Measurements from ENCODE around the gene MRPL51.
"Not testable (repeated sequence)": the region's sequence is repeated elsewhere in the genome, so short reads cannot be mapped to it uniquely, and the experiment has no call there.

MRPL51 gene

DNA sequence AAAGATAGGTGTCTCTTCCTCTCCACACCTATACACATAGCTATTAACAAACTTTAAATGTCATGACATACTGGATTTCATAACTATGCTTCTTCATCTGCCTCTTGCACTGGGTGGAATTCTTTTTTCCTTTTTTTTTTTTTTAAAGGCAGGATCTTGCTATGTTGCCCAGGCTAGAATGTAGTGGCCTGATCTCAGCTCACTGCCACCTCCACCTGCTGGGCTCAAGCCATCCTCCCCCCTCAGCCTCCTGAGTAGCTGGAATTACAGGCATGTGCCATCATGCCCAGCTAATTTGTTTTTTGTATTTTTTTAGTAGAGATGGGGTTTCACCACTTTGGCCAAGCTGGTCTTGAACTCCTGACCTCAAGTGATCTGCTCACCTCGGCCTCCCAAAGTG lies 4.8 kb downstream of the MRPL51 start:
- Histone ChIP-seq H3K27ac (no peak overlapping the region), H3K27me3 (ENCODE audit: control insufficient read depth, insufficient read depth, low read length) (no peaks in the 10 kb centered on the region), H2AFZ (no peak overlapping the region), H3K79me2 (no peaks in the 10 kb centered on the region), H3K9ac (no peak overlapping the region), H3K4me1 (no peaks in the 10 kb centered on the region), H3K9me3 (ENCODE audit: control insufficient read depth, low read length) (no peaks in the 10 kb centered on the region), H3K4me3 (ENCODE audit: low read depth, low read length) (no peak overlapping the region), H3K36me3 (ENCODE audit: control insufficient read depth, insufficient read depth, low read length) (no peaks in the 10 kb centered on the region), H3K4me2 (ENCODE audit: low read length) (no peak overlapping the region)
- TF ChIP-seq, protein P1, sequence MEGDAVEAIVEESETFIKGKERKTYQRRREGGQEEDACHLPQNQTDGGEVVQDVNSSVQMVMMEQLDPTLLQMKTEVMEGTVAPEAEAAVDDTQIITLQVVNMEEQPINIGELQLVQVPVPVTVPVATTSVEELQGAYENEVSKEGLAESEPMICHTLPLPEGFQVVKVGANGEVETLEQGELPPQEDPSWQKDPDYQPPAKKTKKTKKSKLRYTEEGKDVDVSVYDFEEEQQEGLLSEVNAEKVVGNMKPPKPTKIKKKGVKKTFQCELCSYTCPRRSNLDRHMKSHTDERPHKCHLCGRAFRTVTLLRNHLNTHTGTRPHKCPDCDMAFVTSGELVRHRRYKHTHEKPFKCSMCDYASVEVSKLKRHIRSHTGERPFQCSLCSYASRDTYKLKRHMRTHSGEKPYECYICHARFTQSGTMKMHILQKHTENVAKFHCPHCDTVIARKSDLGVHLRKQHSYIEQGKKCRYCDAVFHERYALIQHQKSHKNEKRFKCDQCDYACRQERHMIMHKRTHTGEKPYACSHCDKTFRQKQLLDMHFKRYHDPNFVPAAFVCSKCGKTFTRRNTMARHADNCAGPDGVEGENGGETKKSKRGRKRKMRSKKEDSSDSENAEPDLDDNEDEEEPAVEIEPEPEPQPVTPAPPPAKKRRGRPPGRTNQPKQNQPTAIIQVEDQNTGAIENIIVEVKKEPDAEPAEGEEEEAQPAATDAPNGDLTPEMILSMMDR (IDR thresholded peaks at IDR 0.05): no peak

DNA sequence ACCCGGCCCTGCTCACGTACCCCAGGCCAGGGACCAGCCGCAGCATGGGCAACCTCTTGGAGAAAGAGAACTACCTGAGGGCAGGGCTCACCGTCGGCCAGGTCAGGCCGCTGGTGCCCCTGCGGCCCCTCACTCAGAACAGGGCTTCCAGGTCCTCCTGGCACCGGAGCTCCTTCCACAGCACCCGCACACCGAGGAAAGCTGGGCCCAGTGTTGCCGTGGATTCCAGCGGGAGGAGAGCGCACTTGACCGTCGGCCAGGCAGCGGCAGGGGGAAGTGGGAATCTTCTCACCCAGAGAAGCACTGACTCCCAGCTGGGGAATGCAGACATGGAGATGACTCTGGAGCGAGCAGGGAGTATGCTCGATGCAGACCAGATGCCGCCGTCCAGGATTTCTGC lies 14.6 kb downstream of the MRPL51 start:
- Histone ChIP-seq H3K27ac (no peak overlapping the region), H3K79me2 (no peaks in the 10 kb centered on the region), H3K36me3 (ENCODE audit: control insufficient read depth, insufficient read depth, low read length) (no peaks in the 10 kb centered on the region), H3K4me2 (ENCODE audit: low read length) (no peak overlapping the region), H3K9ac (no peak overlapping the region), H3K4me1 (no peaks in the 10 kb centered on the region), H3K27me3 (ENCODE audit: control insufficient read depth, insufficient read depth, low read length) (no peaks in the 10 kb centered on the region), H3K9me3 (ENCODE audit: control insufficient read depth, low read length) (no peaks in the 10 kb centered on the region), H2AFZ (no peak overlapping the region), H3K4me3 (ENCODE audit: low read depth, low read length) (no peak overlapping the region)
- TF ChIP-seq, protein P1 (IDR thresholded peaks at IDR 0.05): no peak

DNA sequence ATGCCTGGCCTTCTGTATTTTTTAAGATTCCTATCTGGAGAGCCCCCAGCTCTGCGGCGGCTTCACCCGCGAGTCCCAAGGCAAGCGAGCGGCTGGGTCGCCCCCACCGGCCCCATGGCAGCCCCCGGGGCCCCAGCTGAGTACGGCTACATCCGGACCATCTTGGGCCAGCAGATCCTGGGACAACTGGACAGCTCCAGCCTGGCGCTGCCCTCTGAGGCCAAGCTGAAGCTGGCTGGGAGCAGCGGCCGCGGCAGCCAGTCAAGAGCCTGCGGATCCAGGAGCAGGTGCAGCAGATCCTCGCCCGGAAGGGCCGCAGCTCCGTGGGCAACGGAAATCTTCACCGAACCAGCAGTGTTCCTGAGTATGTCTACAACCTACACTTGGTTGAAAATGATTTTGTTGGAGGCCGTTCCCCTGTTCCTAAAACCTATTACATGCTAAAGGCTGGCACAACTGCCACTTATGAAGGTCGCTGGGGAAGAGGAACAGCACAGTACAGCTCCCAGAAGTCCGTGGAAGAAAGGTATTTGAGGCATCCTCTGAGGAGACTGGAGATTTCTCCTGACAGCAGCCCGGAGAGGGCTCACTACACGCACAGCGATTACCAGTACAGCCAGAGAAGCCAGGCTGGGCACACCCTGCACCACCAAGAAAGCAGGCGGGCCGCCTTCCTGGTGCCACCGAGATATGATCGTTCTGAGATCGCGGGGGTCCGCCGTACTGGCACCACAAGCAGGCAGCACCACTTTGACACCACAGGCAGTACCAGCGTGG lies 15.3 kb downstream of the MRPL51 start:
- H3K27me3 ChIP-seq (ENCODE audit: control insufficient read depth, insufficient read depth, low read length); H3K36me3 ChIP-seq (ENCODE audit: control insufficient read depth, insufficient read depth, low read length); H3K27ac ChIP-seq; H3K9me3 ChIP-seq (ENCODE audit: control insufficient read depth, low read length); H3K79me2 ChIP-seq; H3K9ac ChIP-seq; H3K4me2 ChIP-seq (ENCODE audit: low read length); H3K4me3 ChIP-seq (ENCODE audit: low read depth, low read length); H2AFZ ChIP-seq; H3K4me1 ChIP-seq: not testable (repeated sequence)

DNA sequence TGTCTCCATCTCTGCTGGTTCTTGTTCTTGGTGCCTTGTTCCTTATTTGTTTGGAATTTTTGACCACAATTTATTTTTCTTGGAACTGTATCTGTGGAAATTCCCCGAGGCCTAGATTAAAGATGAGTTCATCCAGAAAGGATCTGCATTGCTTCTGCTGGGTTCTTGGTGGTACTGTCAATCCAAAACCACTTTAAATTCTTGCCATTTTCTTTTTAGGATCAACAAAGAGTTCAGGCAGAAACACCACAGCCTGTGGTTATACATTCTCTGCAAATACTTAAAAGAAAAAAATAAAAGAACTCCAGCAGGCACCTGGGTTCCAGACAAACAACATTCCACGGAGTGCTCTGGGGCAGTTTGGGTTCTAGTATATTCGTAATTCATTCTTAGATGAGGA lies 16.6 kb downstream of the MRPL51 start:
- H2AFZ ChIP-seq: no peak overlapping the region
- TF ChIP-seq, protein P1 (IDR thresholded peaks at IDR 0.05): no peak
- H3K9me3 ChIP-seq (ENCODE audit: control insufficient read depth, low read length): no peaks in the 10 kb centered on the region
- no peak overlapping the region for H3K27ac ChIP-seq
- H3K4me3 ChIP-seq (ENCODE audit: low read depth, low read length): no peak overlapping the region
- no peak overlapping the region for H3K4me2 ChIP-seq (ENCODE audit: low read length)
- H3K36me3 ChIP-seq (ENCODE audit: control insufficient read depth, insufficient read depth, low read length): no peaks in the 10 kb centered on the region
- no peaks in the 10 kb centered on the region for H3K27me3 ChIP-seq (ENCODE audit: control insufficient read depth, insufficient read depth, low read length)
- H3K4me1 ChIP-seq: no peaks in the 10 kb centered on the region
- no peaks in the 10 kb centered on the region for H3K79me2 ChIP-seq
- no peak overlapping the region for H3K9ac ChIP-seq

DNA sequence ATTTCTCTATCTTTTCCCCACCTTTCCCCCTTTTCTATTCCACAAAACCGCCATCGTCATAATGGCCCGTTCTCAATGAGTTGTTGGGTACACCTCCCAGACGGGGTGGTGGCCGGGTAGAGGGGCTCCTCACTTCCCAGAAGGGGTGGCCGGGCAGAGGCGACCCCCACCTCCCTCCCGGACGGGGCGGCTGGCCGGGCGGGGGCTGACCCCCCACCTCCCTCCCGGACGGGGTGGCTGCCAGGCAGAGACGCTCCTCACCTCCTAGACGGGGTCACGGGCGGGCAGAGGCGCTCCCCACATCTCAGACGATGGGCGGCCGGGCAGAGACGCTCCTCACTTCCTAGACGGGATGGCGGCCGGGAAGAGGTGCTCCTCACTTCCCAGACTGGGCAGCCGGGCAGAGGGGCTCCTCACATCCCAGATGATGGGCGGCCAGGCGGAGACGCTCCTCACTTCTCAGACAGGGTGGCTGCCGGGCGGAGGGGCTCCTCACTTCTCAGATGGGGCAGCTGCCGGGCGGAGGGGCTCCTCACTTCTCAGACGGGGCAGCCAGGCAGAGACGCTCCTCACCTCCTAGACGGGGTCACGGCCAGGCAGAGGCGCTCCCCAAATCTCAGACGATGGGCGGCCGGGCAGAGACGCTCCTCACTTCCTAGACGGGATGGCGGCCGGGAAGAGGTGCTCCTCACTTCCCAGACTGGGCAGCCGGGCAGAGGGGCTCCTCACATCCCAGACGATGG lies 17.7 kb downstream of the MRPL51 start:
- H3K4me2 ChIP-seq (ENCODE audit: low read length): not testable (repeated sequence)

More for the DNA sequence above, 17.7 kb downstream of the MRPL51 start:
- not testable (repeated sequence) for H3K4me1 ChIP-seq; H3K4me3 ChIP-seq (ENCODE audit: low read depth, low read length); H3K27ac ChIP-seq; H3K27me3 ChIP-seq (ENCODE audit: control insufficient read depth, insufficient read depth, low read length); H2AFZ ChIP-seq; H3K9ac ChIP-seq; H3K9me3 ChIP-seq (ENCODE audit: control insufficient read depth, low read length); H3K36me3 ChIP-seq (ENCODE audit: control insufficient read depth, insufficient read depth, low read length); H3K79me2 ChIP-seq

Data from parathyroid adenoma (tissue), 2 donors.